GM12865 (cell line): ENCODE results near the gene TEX10.

Experiments used
- DNase-seq: peaks from one replicate; pipeline ENCODE4 v3.0.0; 2010; ENCODE audit warnings: low read depth
- H3K4me3 ChIP-seq: 2 replicates; pipeline ENCODE4 v1.5.1; 2011; ENCODE audit warnings: mild to moderate bottlenecking, low read depth, low read length, control low read depth
- TF ChIP-seq, protein P1 (sequence below): IDR thresholded peaks from 2 replicates; pipeline ENCODE4 v1.5.1; 2011; ENCODE audit warnings: low read length, control low read depth, low read depth, inconsistent platforms; ENCODE audit not compliant: insufficient read depth; ENCODE audit errors: missing control alignments

The TEX10 gene

DNA sequence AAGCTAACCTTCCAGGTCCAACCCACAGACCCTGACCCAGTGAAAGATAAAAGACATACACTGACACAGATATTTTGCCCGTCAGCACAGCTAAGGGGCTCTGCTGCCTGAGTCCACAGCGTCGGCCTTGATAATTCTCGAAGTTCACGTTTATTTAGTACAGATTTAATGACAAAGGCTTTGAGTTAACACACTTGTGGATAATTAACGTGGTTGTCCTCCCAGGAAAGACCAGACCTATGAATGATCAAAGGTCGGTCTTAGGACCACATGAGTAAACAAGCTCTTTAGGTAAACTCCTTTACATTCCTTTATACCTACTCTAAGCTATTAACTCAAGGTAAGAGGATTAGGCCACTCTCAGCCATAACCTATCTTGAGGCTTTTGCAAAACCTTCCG lies 11.3 kb upstream of the TEX10 start:
- DNase-seq = no peak
- no peak overlapping the region for H3K4me3 ChIP-seq
- TF ChIP-seq, protein P1, sequence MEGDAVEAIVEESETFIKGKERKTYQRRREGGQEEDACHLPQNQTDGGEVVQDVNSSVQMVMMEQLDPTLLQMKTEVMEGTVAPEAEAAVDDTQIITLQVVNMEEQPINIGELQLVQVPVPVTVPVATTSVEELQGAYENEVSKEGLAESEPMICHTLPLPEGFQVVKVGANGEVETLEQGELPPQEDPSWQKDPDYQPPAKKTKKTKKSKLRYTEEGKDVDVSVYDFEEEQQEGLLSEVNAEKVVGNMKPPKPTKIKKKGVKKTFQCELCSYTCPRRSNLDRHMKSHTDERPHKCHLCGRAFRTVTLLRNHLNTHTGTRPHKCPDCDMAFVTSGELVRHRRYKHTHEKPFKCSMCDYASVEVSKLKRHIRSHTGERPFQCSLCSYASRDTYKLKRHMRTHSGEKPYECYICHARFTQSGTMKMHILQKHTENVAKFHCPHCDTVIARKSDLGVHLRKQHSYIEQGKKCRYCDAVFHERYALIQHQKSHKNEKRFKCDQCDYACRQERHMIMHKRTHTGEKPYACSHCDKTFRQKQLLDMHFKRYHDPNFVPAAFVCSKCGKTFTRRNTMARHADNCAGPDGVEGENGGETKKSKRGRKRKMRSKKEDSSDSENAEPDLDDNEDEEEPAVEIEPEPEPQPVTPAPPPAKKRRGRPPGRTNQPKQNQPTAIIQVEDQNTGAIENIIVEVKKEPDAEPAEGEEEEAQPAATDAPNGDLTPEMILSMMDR = no peak

DNA sequence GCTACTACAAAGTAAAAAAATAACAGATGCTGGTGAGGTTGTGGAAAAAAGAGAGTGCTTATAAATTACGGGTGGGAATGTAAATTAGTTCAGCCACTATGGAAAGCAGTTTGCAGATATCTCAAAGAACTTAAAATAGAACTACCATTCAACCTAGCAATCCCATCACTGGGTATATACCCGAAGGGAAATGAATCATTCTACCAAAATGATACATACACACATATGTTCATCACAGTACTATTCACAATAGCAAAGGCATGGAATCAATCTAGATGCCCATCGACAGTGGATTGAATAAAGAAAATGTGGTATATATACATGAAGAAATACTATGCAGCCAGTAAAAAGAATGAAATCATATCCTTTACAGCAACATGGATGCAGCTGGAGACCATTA lies 6.3 kb upstream of the TEX10 start:
- no peak overlapping the region for H3K4me3 ChIP-seq
- TF ChIP-seq, protein P1 = no peak
- DNase-seq = no peak

DNA sequence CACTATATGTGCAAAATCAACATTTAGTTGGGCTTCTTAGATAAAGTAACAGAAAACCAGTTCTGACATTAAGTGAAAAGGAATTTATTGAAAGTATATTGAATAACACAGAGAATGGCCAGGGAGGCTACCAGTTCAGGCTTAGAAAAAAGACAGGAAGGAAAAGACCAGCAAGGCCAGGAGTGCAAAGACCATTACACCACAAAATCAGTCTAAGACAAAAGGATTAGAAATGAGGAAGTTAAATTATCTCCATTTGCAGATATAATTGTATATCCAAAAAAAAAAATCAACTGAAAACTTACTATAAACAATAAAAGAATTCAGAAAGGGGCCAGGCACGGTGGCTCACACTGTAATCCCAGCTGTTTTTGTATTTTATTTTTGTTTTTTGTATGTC lies 4.8 kb upstream of the TEX10 start:
- H3K4me3 ChIP-seq = no peak overlapping the region
- TF ChIP-seq, protein P1 = no peak
- no peak for DNase-seq

DNA sequence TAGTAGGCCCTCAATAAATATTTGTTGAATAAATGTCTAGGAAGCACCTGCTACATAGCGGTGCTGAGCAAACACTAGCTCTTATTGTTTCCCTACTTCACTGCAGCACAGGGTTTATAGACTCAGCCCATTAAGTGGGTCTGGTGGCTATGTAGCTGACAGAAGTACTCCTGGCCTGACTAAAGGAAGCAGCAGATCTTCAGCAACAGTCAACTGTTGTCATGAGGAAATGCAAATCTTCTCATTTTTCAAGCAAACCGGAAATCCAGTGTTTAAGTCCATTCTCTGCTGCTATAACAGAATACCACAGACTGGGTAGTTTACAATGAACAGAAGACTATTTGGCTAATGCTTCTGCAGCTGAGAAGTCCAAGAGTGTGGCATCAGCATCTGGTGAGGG lies 2.8 kb upstream of the TEX10 start:
- TF ChIP-seq, protein P1 = no peak
- no peak overlapping the region for H3K4me3 ChIP-seq
- DNase-seq = peak; percentile 54

DNA sequence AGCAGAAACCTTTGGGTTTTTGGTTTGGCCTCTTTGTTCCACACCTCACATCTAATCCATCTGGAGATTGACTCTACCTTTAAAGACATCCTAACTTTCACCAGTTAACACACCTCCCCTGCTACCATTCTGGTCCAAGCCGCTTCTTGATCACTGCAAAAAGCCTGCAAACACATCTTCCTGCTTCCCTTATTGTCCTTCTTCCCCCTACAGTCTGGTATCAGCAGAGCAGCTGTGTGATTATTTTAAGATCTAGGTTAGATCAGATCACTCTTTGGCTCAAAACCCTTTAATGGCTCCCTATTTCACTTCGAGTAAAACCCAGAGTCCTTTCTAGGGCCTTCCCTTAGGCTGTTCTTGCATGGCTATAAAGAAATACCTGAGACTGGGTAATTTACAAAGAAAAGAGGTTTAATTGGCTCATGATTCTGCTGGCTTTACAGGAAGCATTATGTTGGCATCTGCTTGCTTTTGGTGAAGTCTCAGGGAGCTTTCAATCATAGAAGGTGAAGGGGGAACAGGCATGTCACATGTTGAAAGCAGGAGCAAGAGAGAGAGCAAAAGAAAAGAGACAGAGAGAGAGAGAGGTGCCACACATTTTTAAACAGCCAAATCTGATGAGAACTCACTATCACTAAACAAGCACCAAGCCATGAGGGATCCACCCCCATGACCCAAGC lies 1.5 kb upstream of the TEX10 start:
- no peak overlapping the region for H3K4me3 ChIP-seq
- DNase-seq = peak; percentile 21
- TF ChIP-seq, protein P1 = no peak

DNA sequence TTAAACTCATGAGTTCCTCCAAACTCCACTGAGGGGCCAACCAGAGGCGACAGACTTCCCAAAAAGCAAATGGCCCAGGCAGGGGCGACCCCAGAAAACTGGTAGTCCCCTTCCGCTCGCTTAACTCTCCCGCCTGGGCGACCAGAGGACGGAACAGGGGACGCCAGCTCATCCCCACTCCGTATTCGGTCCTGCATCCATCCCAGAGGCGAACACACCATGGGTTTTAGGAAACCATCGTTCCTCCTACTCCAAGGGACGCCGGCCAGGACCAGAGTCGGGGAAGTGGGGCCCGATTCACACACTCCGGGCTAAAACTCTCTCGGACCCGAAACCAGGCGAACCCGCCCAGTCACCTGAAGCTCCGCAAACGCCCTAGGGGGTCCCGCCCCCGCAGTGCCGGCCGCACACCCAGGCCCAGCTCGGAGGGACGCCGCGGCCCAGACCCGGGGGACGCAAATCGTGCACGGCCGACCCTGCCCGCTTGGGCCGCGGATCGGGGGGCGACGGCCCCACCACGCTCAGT lies 478 bp downstream of the TEX10 start:
- peak overlapping the region; percentile 76 for H3K4me3 ChIP-seq
- DNase-seq = peak; percentile 47
- TF ChIP-seq, protein P1 = no peak

DNA sequence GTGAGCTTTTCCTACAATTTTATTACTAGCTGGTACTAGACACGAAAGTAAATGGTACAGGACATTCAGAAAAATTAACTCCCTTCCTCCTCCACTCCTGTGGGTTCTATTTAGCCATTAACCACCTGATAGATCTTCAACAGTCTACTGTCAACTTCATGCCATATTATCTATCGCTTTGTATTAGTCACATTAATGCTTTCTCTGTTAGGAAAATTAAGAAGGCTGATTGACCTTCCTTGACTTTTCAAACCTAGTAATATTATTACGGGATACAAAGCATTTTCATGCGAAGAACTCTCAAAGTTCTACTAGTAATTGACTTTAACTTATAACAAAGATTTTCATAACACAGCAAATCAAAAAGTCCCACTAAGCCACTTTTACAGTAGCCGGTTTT lies 1.2 kb downstream of the TEX10 start:
- TF ChIP-seq, protein P1 = no peak
- H3K4me3 ChIP-seq = peak overlapping the region; percentile 76
- no peak for DNase-seq
